K562 (cell line): ENCODE measurements around the gene RAB31. TPM values are rescaled to one million over a fixed set of nuclear protein-coding genes. Genes with fewer than 3 reads are reported as not detected.

Experiments
- ATAC-seq: fragments of 200-7000 bp; cut with Tn5 transposase; 3 replicates; pipeline ENCODE4 v1.9.1; 2020; ENCODE audit warnings: moderate library complexity
- BruUV-seq: library from RNA; stranded (reverse); fragments of 400-500 nt; replicated peaks from 2 replicates; lab custom pipeline; 2021; lab: Mats Ljungman, UMichigan
- CTCF ChIA-PET: fragments of 300-600 bp; formaldehyde crosslinking; extraction: SDS; loops from one replicate; lab custom pipeline; 2021; ENCODE audit warnings: low intra/inter-chr PET ratio; lab: Yijun Ruan, JAX
- POLR2A ChIA-PET: fragments of 300-600, 350-650 bp; sonication (Branson Sonifier 250); formaldehyde crosslinking; extraction: SDS; loops from one replicate; lab custom pipeline; 2021; ENCODE audit warnings: antibody characterized with exemption, inconsistent platforms; lab: Yijun Ruan, JAX
- DNase-seq, 4 experiments: peaks; one replicate each; pipeline versions ENCODE4 v3.0.0 to v3.0.0-alpha.2; 2011 to 2018; ENCODE audit warnings: low spot score in 3 of 4, mixed read lengths in 3 of 4; ENCODE audit errors: extremely low read depth in 1 of 4
- FAIRE-seq: peaks from 2 replicates; lab custom pipeline; 2011; peaks lifted over from hg19 to GRCh38; lab: Jason Lieb, UNC
- H2AFZ ChIP-seq: 2 replicates; pipeline ENCODE4 v1.6.0; 2011; ENCODE audit warnings: low read depth, low read length, control low read depth, inconsistent platforms
- H3K27ac ChIP-seq: fragments of 200-600 bp; 3 replicates; pipeline ENCODE4 v1.8.0; 2011; ENCODE audit warnings: low read depth, mild to moderate bottlenecking, control low read depth, inconsistent platforms, low read length, moderate library complexity, mixed read lengths; ENCODE audit errors: extremely low read depth
- H3K27me3 ChIP-seq, 2 experiments: fragments of 300-600 bp in 1 of 2; 2 replicates in 1 of 2; 3 replicates in 1 of 2; pipeline versions ENCODE4 v1.6.0 to v1.8.0; 2011; ENCODE audit warnings: inconsistent platforms in 2 of 2, low read length in 2 of 2, mild to moderate bottlenecking in 1 of 2, mixed read lengths in 1 of 2, moderate library complexity in 1 of 2; ENCODE audit not compliant: control insufficient read depth in 2 of 2, insufficient read depth in 2 of 2
- H3K36me3 ChIP-seq: fragments of 300-600 bp; 3 replicates; pipeline ENCODE4 v1.8.0; 2011; ENCODE audit warnings: mild to moderate bottlenecking, low read length, inconsistent platforms; ENCODE audit not compliant: control insufficient read depth, insufficient read depth
- H3K4me1 ChIP-seq, 2 experiments: fragments of 200-600 bp in 1 of 2; replicated peaks in 1 of 2; 2 replicates in 1 of 2; 3 replicates in 1 of 2; pipeline versions ENCODE4 v1.5.1 to v1.8.0; 2011; ENCODE audit warnings: inconsistent platforms in 2 of 2, low read length in 2 of 2, mild to moderate bottlenecking in 1 of 2, mixed read lengths in 1 of 2, moderate library complexity in 1 of 2; ENCODE audit not compliant: control insufficient read depth in 2 of 2, insufficient read depth in 2 of 2
- H3K4me2 ChIP-seq: 2 replicates; pipeline ENCODE4 v1.6.1; 2011; ENCODE audit warnings: low read length, control low read depth, inconsistent platforms, mixed read lengths; ENCODE audit not compliant: insufficient read depth
- H3K4me3 ChIP-seq: fragments of 200-600 bp; sonication (generic), shearing (Covaris generic); 2 replicates; pipeline ENCODE4 v1.5.1; 2016; ENCODE audit warnings: control low read depth, inconsistent platforms
- H3K79me2 ChIP-seq: fragments of 200-600 bp; 3 replicates; pipeline ENCODE4 v1.8.0; 2011; ENCODE audit warnings: low read length, inconsistent platforms; ENCODE audit not compliant: control insufficient read depth, insufficient read depth
- H3K9ac ChIP-seq, 2 experiments: 2 replicates each; pipeline versions ENCODE4 v1.6.0 to v1.6.1; 2011; ENCODE audit warnings: low read depth in 2 of 2, low read length in 2 of 2, control low read depth in 1 of 2, inconsistent platforms in 1 of 2, mild to moderate bottlenecking in 1 of 2, mixed read lengths in 1 of 2; ENCODE audit not compliant: insufficient read depth in 1 of 2
- H3K9me1 ChIP-seq: one replicate; pipeline ENCODE4 v1.6.0; 2011; ENCODE audit warnings: inconsistent platforms, mild to moderate bottlenecking, low read length, moderate library complexity; ENCODE audit not compliant: control insufficient read depth, insufficient read depth
- H3K9me3 ChIP-seq: replicated peaks from 2 replicates; pipeline ENCODE4 v1.5.1; 2011; ENCODE audit warnings: low read depth, low read length, inconsistent platforms; ENCODE audit not compliant: control insufficient read depth, insufficient read depth
- H4K20me1 ChIP-seq: replicated peaks from 2 replicates; pipeline ENCODE4 v1.6.1; 2011; ENCODE audit warnings: low read length, inconsistent platforms, mixed read lengths; ENCODE audit not compliant: control insufficient read depth, insufficient read depth
- CBX2 ChIP-seq: fragments of 200-600 bp; sonication (generic); IDR thresholded peaks from one replicate; pipeline ENCODE4 v1.6.1; 2012; ENCODE audit warnings: mild to moderate bottlenecking, low read length, inconsistent platforms; ENCODE audit not compliant: insufficient read depth, poor library complexity, severe bottlenecking
- EP400 ChIP-seq: fragments of 450-650 bp; IDR thresholded peaks from 2 replicates; pipeline ENCODE4 v1.6.1; 2017; ENCODE audit warnings: antibody characterized with exemption, mild to moderate bottlenecking, moderate library complexity
- KDM5B ChIP-seq: fragments of 200-600 bp; sonication (generic); IDR thresholded peaks from 2 replicates; pipeline ENCODE4 v1.6.1; 2012; ENCODE audit warnings: low read depth, mild to moderate bottlenecking, moderate library complexity, low read length, control low read depth, inconsistent platforms; ENCODE audit not compliant: insufficient replicate concordance
- NR4A1 ChIP-seq, 2 experiments: fragments of 250-450 bp in 1 of 2; fragments of 450-650 bp in 1 of 2; sonication (Bioruptor Pico) in 1 of 2; IDR thresholded peaks; 2 replicates each; pipeline versions ENCODE4 v1.4.0 to v1.6.1; 2016 to 2020; ENCODE audit warnings: mild to moderate bottlenecking in 2 of 2, missing compliant biosample characterization in 1 of 2, missing genetic modification characterization in 1 of 2, moderate library complexity in 1 of 2
- TARDBP ChIP-seq: fragments of 450-650 bp; IDR thresholded peaks from 2 replicates; pipeline ENCODE4 v1.6.1; 2016
- ZFPM2 ChIP-seq: fragments of 250-450 bp; sonication (Bioruptor Pico); IDR thresholded peaks from 2 replicates; pipeline ENCODE4 v1.5.1; 2022; ENCODE audit warnings: mild to moderate bottlenecking
- ZSCAN32 ChIP-seq: fragments of 450-650 bp; formaldehyde crosslinking; IDR thresholded peaks from 2 replicates; pipeline ENCODE4 v1.4.0; 2020; ENCODE audit warnings: mild to moderate bottlenecking, moderate library complexity
- WGBS: fragments of 100-300 bp; shearing (Covaris generic); methylation state at CpG from one replicate; pipeline ENCODE4 v1.1.6; 2016; ENCODE audit warnings: low coverage, mixed read lengths; ENCODE audit not compliant: insufficient coverage; ENCODE audit errors: missing lambda C conversion rate; 5-methylcytosine and 5-hydroxymethylcytosine counted together
- in situ Hi-C: fragments of 300-500 bp; cut with MboI; formaldehyde crosslinking; loops from 4 replicates; pipeline ENCODE4 v1.15.0; 2018; ENCODE audit warnings: inconsistent platforms, mixed read lengths
- intact Hi-C: fragments of 100-400 bp; cut with micrococcal nuclease; formaldehyde crosslinking; loops from 2 replicates; pipeline ENCODE4 v1.14.2; 2022
- polyA plus RNA-seq, 8 experiments: library from polyadenylated mRNA; depleted of rRNA in 4 of 8; stranded (reverse) in 5 of 8; unstranded in 3 of 8; fragments of >200 nt; fragmentation: Nextera tagmentation in 2 of 8; fragmentation: Illumina TruSeq in 1 of 8; extraction: Ambion mirVana in 2 of 8; extraction: Trizol in 1 of 8; gene quantifications; 2 replicates each; pipeline versions ENCODE4 v1.2.1 to v1.2.3, GENCODE V29; 2011 to 2014; ENCODE audit warnings: inconsistent platforms in 1 of 8, missing spikeins in 1 of 8
- total RNA-seq, 7 experiments: library from RNA; depleted of rRNA in 6 of 7; stranded (reverse); fragments of >200 nt in 6 of 7; fragmentation: Illumina TruSeq in 2 of 7; extraction: Trizol in 2 of 7; gene quantifications; 2 replicates each; pipeline versions ENCODE4 v1.2.1 to v1.2.3, GENCODE V29; 2011 to 2021; ENCODE audit warnings: low replicate concordance in 1 of 7
- TF ChIP-seq, protein P1 (sequence below): sonication (generic); IDR thresholded peaks from 2 replicates; pipeline ENCODE4 v1.6.1; 2016
- TF ChIP-seq, protein P2 (sequence below), 2 experiments: fragments of 150-350 bp in 1 of 2; IDR thresholded peaks; 2 replicates each; pipeline ENCODE4 v1.6.1; 2012 to 2016; ENCODE audit warnings: low read depth in 2 of 2, low read length in 2 of 2, mild to moderate bottlenecking in 1 of 2, moderate library complexity in 1 of 2
- TF ChIP-seq, protein P3 (sequence below): sonication (generic); formaldehyde crosslinking; IDR thresholded peaks from 2 replicates; pipeline ENCODE4 v1.8.0; 2022; ENCODE audit warnings: mild to moderate bottlenecking, missing genetic modification reagents
- TF ChIP-seq, protein P4 (sequence below), 3 experiments: fragments of 200-800 bp in 1 of 3; sonication (Bioruptor generic) in 1 of 3; sonication (generic) in 1 of 3; formaldehyde crosslinking in 1 of 3; IDR thresholded peaks; 2 replicates each; pipeline versions ENCODE4 v1.6.1 to v1.8.0; 2016 to 2022; ENCODE audit warnings: mild to moderate bottlenecking in 2 of 3, missing compliant biosample characterization in 2 of 3, missing genetic modification characterization in 2 of 3, missing genetic modification reagents in 1 of 3
- TF ChIP-seq, protein P5 (sequence below): fragments of 450-650 bp; formaldehyde crosslinking; IDR thresholded peaks from 2 replicates; pipeline ENCODE4 v1.4.0; 2022; ENCODE audit warnings: missing genetic modification characterization

Gene RAB31
- total and polyA plus RNA-seq, 9 of the 15 experiments (the other 6 are each of a cell fraction or from before 2014, with no cell fraction given), result 20.7 to 70.4 (median 41.3) TPM

DNA sequence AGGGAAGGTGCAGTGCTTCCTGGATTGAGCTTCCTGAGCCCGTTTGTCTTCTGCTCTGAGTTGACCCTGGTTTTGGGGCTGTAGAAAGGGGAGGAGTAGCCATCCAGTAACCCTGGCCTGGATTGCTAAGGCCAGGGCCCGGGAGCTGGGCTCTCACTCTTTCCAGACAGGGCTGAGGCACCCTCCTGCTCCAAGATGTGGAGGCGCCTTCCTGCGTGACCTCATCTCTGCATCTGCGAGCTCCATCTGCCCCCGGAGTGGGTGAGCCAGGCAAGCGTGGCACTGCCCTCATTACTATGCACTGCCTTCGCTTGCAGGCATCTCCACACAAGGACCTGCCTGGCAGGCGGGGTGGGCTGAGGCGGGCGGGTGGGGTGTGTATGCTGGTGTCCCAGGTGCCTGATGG, 58.0 kb downstream of the RAB31 start:
- Histone ChIP-seq H3K79me2 (peaks cover 27% of the 10 kb centered on the region), H3K4me2 (no peak overlapping the region), H3K4me1 (peaks cover 14 to 25% of the 10 kb centered on the region in 2 experiments), H3K36me3 (peaks cover 3% of the 10 kb centered on the region; the same call in 1 of the 3 replicates), H3K27me3 (no peaks in the 10 kb centered on the region), H3K4me3 (no peak overlapping the region), H2AFZ (no peak overlapping the region), H4K20me1 (no peaks in the 10 kb centered on the region), H3K9ac (peak overlapping the region in 1 of 2 experiments; percentile 81; a peak in 2 of 4 replicates), H3K9me3 (0 out of 2 replicates have a peak, but pooled peaks cover 3% of the 10 kb centered on the region), H3K9me1 (no peaks in the 10 kb centered on the region), H3K27ac (peak overlapping the region; percentile 19; the same call in 1 of the 3 replicates)
- intact Hi-C loops, result no loop called here
- ChIA-PET CTCF (no interaction called here), POLR2A (interaction anchor here (0.7 kb wide), 1 partner anchor 84 kb away, joined by 3 read pairs; no protein-coding TSS in a partner anchor)
- no peak for DNase-seq
- in situ Hi-C loops, result no loop called here
- no peak for FAIRE-seq
- WGBS, result 87% methylated on average over 10 of the region's 11 CpGs
- no TSS peak for BruUV-seq
- ATAC-seq, result peak; percentile 36
- TF ChIP-seq, protein P1, sequence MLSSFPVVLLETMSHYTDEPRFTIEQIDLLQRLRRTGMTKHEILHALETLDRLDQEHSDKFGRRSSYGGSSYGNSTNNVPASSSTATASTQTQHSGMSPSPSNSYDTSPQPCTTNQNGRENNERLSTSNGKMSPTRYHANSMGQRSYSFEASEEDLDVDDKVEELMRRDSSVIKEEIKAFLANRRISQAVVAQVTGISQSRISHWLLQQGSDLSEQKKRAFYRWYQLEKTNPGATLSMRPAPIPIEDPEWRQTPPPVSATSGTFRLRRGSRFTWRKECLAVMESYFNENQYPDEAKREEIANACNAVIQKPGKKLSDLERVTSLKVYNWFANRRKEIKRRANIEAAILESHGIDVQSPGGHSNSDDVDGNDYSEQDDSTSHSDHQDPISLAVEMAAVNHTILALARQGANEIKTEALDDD, result no peak
- TF ChIP-seq, protein P2, sequence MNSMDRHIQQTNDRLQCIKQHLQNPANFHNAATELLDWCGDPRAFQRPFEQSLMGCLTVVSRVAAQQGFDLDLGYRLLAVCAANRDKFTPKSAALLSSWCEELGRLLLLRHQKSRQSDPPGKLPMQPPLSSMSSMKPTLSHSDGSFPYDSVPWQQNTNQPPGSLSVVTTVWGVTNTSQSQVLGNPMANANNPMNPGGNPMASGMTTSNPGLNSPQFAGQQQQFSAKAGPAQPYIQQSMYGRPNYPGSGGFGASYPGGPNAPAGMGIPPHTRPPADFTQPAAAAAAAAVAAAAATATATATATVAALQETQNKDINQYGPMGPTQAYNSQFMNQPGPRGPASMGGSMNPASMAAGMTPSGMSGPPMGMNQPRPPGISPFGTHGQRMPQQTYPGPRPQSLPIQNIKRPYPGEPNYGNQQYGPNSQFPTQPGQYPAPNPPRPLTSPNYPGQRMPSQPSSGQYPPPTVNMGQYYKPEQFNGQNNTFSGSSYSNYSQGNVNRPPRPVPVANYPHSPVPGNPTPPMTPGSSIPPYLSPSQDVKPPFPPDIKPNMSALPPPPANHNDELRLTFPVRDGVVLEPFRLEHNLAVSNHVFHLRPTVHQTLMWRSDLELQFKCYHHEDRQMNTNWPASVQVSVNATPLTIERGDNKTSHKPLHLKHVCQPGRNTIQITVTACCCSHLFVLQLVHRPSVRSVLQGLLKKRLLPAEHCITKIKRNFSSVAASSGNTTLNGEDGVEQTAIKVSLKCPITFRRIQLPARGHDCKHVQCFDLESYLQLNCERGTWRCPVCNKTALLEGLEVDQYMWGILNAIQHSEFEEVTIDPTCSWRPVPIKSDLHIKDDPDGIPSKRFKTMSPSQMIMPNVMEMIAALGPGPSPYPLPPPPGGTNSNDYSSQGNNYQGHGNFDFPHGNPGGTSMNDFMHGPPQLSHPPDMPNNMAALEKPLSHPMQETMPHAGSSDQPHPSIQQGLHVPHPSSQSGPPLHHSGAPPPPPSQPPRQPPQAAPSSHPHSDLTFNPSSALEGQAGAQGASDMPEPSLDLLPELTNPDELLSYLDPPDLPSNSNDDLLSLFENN (IDR thresholded peaks at IDR 0.05; ENCODE audit: low read depth in 2 of 2, low read length in 2 of 2), result no peak
- TF ChIP-seq TARDBP (no peak), KDM5B (no peak), EP400 (no peak), NR4A1 (CRISPR knock-in tag; IDR thresholded peaks at IDR 0.05) (no peak), NR4A1 (tag; IDR thresholded peaks at IDR 0.05) (no peak), ZFPM2 (CRISPR knock-in tag) (no peak), CBX2 (no peak), ZSCAN32 (no peak)
- TF ChIP-seq, protein P3, sequence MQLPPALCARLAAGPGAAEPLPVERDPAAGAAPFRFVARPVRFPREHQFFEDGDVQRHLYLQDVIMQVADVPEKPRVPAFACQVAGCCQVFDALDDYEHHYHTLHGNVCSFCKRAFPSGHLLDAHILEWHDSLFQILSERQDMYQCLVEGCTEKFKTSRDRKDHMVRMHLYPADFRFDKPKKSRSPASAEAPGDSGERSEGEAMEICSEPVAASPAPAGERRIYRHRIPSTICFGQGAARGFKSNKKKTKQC (CRISPR knock-in tag), result no peak
- TF ChIP-seq, protein P4, sequence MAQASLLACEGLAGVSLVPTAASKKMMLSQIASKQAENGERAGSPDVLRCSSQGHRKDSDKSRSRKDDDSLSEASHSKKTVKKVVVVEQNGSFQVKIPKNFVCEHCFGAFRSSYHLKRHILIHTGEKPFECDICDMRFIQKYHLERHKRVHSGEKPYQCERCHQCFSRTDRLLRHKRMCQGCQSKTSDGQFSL (CRISPR knock-in tag; IDR thresholded peaks at IDR 0.05), result no peak
- TF ChIP-seq, protein P4 (tag; IDR thresholded peaks at IDR 0.05), result no peak
- TF ChIP-seq, protein P5, sequence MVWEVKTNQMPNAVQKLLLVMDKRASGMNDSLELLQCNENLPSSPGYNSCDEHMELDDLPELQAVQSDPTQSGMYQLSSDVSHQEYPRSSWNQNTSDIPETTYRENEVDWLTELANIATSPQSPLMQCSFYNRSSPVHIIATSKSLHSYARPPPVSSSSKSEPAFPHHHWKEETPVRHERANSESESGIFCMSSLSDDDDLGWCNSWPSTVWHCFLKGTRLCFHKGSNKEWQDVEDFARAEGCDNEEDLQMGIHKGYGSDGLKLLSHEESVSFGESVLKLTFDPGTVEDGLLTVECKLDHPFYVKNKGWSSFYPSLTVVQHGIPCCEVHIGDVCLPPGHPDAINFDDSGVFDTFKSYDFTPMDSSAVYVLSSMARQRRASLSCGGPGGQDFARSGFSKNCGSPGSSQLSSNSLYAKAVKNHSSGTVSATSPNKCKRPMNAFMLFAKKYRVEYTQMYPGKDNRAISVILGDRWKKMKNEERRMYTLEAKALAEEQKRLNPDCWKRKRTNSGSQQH (CRISPR knock-in tag), result no peak
